HG02885 (cell line): Measurements from ENCODE around the gene PDGFD.
A peak's percentile ranks its signal among the peaks of the same experiment; 100 is the strongest.

Experiments
- ATAC-seq: cut with Tn5 transposase; IDR thresholded peaks from one replicate; pipeline ENCODE4 v1.9.1; 2021; ENCODE audit warnings: mild to moderate bottlenecking; ENCODE audit not compliant: unreplicated experiment, poor library complexity

PDGFD gene

DNA sequence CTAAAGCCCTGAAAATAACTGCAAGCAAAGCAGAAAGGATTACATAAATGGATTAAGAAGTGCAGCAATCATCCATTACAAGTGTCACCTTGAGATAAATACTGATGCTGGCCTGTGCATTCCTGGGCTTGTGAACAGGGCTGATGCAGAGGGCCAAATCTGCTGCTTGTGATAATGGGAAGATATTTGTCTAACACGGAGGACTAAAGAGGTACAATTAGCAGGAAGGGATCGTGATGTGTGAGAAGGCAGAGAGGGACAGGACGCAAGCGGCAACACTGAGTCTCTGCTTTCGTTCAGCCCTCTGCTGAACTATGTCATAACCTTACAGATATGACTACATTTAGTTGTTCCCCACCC, 235.2 kb downstream of the PDGFD start:
- peak; percentile 19 for ATAC-seq

DNA sequence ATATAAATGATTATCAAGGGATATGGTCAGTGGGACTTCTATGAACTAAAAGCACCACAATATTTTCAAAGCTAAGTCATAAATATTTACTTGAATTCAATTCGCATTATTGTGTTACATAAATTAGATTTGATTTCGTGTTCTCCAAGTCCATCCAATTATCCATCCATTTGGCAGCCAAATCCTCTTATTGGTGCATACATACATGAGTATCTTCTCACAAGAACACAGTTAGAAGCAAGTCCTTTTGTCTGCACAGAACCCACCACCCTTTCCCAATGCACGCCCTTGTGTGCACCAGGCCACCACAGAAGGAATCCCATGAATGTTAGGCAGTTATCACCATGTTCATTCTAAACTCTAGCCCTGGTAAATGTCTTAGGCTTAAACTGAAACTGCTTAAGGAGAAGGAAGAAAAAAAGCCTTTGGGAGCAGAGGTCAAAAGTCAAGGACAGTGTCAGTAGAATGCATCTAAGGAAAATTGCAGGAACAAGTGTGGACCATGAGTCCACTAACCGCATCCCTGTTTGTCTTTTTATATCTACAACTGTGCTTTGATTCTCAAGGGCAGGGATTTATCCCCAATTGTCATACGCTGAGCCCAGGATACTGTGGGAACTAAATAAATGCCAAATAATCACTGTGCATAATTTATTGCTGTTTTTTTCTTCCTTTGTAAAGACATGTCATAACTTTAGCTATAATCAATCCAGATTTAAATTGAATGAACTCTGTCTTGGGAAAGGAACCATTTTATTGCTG, 235.7 kb downstream of the PDGFD start:
- ATAC-seq: no peak

DNA sequence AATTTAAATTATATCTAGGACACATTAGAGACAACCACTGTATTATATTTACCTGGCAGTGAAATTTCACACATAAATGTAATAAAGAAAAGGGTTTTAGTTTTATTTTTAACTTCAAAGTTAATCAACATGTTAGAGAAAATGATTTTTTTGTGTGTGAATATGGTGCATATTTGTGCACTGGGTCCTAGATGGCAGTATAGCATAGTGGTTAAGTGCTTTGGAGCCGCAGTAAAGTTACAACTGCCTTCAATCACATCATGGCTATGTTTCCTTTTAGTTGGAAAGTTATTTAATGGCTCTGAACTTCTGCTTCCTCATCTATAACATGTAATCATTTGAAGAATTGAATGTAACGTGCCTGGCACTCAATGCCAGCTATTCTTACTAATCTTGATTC, 236.4 kb downstream of the PDGFD start:
- peak; percentile 25 for ATAC-seq

DNA sequence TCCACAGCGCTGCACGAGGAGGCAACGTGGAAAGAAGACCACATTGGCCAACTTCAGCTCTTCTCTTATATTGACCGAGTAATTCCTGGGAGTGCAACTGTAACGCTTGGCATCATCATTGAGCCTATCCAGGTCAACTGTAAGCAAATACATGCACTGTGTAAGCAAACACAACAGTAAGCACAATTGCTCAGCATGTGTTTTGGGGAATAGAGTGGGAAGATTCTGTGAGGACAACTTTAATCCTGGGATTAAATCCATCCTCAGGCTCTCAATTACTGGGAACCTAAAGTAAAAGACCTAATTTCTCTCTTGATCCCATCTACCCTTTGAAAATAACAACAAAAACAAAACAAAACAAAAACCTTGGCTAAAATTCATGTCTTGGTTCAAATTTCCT, 237.0 kb downstream of the PDGFD start:
- ATAC-seq: no peak

DNA sequence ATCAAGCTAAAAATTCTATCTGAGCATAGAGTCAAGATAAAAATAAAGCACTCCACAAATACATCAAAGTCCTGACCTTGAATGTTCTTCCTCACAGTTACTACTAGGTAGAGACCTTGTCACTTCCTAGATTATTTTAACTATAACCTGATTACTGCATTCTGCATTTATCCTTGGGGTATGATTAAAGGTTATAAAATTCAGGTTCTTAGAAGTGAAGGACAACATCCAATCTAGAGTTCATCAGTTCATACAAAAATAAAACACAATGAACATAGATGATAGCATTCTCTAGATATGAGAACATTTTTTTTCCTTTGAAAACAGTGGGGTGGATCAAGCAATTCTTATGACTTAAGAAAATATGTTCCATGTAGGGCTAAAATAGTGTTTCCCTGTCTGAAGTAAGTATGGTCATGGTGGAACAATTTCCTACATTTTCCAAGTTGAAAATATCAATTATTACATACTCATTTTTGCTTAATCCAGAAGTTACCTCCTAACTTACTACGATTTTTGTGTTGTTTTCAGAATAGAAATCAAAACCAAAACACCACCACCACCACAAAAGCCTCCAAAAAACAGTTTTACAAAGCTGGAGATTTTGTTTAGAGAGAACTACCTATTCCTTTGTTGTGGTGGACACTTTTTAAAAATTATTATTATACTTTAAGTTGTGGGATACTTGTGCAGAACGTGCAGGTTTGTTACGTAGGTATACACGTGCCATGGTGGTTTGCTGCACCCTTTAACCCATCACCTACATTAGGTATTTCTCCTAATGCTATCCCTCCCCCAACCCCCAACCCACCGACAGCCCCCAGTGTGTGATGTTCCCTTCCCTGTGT, 239.6 kb downstream of the PDGFD start:
- ATAC-seq: no peak

DNA sequence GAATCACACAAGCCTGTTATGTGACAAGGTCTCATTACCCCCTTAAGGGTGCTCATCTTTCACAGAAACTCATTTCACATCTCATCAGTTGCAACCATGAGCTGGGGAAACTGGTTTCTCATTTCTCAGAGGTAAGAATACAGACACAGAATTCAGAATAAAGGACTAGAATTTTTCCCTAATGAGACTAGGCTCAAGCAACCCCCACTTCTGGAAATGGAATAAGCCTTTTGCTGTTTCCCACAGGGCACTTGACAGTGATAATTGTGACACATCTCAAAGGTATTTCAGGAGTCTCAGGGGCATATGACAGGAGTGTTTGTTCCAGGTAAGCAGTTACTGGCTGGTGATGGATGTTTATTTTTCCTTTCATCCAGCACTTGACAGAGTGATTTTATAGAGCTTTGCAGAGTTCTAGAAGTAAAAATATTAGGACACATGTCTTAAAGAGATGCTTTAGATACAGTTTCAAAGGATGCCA, 240.5 kb downstream of the PDGFD start:
- no peak for ATAC-seq

DNA sequence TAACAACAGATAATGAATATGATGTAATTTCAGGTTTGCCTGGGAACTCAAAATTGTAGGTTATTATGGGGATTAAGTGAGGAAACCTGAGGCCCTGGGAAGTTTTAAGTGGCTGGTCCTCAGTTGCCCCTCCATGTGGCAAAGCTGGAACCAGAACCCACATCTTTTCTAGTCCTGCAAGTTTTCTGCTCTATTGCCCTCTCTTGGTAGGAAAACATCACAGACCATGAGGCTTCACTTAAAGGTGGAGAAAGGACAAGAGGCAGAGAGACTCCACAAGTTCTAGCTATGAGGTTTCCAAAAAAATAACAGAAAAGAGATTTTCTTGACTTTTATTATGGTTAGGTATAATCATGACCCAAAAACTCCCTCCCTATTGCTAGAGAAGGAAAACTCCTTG, 243.0 kb downstream of the PDGFD start:
- ATAC-seq: no peak

DNA sequence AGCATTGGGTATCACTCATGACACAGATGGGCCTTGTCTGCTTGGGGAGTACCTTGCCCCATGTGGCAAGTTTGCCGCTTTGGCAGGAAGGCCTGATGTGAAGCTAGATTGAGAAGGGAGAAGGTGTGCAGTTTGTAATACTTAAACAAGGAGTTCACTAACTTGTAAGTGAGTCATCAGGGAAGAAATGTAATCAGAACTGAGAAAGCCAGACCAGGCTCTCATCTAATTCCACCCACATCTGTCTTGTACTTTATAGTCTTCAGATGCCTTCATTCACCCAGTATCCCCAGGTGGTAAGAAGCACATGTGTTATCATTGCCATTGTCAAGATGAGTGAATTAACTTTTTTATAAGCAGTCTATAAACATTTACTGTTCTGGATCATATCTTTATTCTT, 243.5 kb downstream of the PDGFD start:
- ATAC-seq: peak; percentile 53

DNA sequence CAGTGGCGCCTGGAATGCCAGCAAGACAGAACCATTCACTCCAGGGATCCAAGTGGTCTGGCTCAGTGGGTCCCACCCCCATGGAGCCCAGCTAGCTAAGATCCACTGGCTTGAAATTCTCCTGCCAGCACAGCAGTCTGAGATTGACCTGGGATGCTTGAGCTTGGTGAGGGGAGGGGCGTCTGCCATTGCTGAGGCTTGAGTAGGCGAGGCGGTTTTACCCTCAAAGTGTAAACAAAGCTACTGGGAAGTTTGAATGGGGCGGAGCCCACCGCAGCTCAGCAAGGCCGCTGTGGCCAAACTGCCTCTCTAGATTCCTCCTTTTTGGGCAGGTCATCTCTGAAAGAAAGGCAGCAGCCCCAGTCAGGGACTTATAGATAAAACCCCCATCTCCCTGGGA, 253.2 kb downstream of the PDGFD start:
- ATAC-seq: no peak

DNA sequence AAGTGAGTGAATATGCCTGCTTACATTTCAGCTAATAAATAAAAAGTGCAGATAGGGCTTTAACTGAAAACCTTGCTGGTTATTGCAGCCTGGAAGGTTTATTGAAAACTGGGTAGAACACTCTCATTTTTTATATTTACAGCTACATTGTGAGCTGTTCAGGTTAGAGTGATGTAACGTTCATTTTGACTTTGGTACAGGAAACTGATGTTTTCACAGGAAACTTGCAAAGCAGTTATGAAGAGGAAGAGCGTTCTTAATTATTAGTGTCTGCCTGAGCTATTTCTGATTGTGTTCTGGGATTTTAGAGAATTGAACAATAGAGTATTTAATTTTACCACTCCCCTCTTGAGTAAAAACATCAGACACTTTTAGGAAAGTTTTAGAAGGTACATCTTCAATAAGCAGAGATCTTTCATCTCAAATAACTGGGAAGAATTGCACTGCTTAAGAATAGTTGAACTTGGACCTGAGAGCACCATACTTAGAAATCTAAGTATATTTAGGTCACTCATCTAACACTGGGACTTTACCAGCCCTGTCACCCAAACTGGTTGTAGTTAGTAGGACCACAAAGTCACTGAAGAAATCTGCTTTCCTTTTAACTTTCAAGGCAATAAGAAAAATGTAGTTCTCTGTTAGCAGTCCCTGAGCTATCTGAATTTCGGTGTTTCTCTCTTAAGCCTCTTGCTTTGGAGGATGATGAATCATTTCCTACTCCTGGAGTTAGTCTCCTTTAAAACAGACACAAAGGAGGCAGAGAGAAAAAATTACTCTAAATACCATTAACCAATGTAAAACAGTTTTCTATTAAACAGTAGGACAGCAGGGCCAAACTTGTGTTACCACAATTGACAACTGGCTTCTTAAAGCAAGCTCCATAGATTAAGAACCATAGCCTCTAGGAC, 256.1 kb downstream of the PDGFD start:
- ATAC-seq: no peak

DNA sequence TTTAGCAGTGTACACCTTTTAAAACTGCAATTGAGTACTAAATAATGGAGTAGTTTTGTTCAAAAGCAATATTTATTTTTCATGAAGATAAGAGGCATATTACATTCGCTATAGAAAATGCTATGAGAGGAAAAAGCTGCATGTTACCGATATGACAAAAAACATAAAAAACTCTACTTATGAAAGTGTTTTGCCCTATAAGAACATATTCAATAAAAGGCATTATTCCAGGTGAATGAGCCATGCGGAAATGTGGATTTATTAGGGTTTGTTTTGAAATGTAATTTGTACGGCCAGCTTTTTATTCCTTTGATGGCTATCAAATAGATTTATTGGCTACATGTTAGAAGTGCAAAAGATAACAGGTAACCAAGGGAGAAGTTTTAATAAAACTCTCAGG, 256.8 kb downstream of the PDGFD start:
- ATAC-seq: no peak

DNA sequence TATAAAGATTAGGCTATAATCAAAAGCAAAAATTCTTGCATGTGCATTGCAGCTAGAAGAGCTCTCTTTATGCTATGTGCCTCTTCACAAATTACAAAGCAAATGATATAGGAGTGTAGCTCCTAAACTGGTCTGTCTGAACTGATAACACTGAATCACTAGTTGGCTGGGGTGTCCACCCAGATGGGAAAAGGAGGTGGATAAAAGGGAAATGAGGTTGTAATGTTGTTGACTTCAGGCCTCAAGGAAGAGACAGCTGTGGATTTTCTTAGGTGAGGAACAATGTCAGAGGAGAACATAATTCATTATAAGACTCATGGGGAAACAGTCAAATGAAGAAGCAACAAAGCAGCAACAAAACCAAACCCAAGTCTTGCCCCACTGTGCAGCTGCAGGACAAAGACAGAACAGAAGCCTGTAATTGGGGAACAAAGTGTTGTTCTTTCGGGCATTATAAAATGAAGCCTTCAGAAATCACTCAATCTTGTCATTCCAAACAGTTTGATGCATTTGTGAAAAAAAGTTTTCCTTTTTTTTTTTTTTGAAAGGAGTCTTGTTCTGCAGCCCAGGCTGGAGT, 257.6 kb downstream of the PDGFD start:
- ATAC-seq: no peak

DNA sequence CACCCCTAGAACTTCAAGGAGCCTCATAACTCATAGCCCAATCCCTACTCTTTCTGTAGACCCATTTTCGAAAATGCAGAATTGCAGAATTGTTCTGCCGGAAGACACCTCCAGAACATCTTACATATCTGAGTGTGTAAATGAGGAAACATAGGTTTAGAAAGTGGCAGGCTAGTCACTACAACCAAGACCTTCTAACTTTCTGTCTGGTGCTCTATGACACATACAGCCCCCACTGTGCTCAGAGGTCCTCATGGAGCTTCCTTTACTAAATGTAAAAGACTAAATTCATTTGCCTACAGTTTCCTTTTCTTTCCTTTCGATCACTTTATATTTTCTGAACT, 259.7 kb downstream of the PDGFD start:
- peak; percentile 82 for ATAC-seq

DNA sequence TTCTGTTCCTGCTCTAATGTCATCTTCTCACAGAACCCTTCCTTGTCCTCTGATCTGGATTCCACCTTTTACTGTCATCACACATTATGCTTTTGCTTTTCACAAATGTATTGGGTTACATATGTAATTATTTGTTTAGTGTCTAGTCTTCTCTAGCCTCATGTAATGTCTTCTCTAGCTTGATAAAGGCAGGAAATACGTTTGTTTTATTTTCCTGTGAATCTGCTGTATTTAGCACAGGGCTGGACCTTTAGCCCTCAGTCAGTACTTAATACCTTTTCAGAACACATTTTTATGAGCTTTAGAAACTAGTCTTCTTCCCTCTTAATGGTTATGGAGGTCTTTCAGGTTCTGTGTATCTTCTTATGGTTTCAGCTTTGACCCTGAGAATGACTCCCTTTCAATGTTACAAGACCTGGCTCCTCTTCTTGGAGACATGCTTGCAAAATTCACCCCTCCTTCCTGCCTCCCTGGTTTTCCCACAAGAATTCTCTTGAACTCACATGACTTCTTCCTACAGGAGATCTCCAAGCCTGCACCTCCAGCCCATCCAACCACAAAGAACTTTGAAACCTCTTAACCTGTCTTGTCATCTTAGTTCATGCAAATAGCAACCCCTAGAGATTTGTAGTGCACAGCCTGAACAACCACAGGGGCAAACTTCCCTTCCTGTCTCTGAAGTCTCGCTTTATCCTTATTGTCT, 260.2 kb downstream of the PDGFD start:
- ATAC-seq: peak; percentile 84

DNA sequence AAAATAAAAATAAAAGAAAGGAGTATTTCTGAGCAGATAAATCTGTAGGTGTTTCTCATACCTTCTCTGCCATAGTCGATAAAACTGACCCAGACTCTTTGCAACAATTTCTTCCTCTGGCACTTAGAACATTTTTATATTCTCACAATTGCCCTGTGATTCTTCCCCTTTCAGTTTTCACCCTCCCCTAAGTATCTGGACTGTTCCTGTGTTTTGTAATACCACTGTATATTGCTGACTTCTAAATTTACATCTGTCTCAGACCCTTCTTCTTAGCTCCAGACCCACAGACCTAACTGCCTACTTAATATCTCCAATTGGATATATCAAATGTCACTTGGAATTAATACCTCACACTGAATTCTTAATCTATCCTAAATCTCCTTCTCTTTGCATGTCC, 261.0 kb downstream of the PDGFD start:
- ATAC-seq: no peak

DNA sequence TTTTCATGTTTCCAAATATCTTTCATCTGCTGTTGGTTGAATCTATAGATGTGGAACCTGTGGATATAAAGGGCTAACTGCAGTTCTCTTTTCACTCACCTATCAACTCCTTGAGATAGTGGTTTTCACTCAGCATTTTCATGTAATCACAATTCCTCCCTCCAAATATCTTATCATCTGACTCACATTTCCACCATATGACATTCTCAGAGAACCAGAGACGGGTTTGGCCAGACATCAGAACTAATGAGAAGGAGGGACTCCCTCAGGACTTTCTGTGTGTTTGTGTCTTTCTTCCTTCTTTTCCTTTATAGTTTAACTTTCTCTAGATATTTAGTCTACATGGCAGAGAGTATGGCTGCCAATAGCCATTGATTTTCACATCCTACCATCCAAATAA, 262.3 kb downstream of the PDGFD start:
- ATAC-seq: no peak

DNA sequence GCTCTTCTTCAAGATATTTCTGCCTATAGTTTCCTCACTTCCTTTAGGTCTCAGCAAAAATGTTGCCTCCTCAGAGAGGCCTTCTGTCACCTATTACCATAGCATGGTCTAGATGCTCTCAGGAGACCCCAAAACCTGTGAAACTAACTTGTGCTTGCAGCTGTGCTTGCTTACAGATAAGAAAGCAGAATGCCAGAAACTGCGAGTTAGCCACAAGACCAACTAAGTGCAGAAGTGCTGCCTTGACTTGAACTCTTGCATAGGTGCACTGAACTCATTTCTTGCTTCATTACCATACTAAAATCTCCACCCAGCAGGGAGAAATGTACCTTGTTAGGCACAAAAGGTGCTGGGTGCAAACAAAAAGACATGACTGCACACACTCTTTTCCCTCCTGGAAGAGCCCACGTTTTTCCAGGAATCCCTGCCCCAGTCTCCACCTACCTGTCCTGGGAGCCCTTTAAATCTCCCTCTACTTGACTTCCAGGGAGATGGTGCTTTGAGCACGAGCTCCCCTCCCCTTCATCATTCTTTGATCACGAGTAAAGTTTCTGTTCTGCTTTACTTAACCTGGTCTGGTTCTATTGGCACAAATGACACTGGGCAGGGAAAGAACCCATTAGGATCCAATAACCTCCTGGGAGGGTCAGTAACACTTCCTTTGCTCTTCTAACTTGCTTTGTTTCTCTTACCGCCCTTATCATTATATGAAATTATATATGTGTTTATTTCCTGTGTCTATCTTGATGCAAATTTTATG, 265.2 kb downstream of the PDGFD start:
- ATAC-seq: peak; percentile 58

DNA sequence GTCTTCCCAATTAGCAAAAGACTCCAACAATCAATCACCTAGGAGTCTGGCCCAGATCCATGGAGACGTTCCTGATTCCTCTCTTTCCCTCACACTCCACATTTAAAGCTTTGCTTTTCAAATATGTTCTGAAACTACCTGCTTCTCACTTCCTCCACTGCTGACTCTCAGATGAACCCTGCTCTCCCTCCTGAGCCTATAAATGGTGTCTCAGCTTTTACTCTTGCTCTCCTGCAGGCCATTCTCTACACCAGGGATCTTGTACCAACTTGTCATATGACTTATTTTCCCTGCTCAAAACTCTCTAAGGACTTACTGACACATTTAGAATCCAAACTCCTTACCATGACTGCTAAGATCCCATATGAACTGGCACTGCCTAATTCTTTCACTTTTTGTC, 265.9 kb downstream of the PDGFD start:
- peak; percentile 67 for ATAC-seq
